Measurements from ENCODE around the gene COL27A1.

The COL27A1 gene

GRCh38 chr9:114207845-114208244 is 52.5 kb downstream of the COL27A1 start:
- DNase-seq: no peak

- DNase-seq: no peak
Measured at GRCh38 chr9:114209151-114209550, 53.8 kb downstream of the COL27A1 start.

- DNase-seq: no peak
Measured at GRCh38 chr9:114210136-114210535, 54.8 kb downstream of the COL27A1 start.

GRCh38 chr9:114210691-114211276 is 55.4 kb downstream of the COL27A1 start:
- no peak for DNase-seq

GRCh38 chr9:114212826-114213225 is 57.5 kb downstream of the COL27A1 start:
- no peak for DNase-seq

GRCh38 chr9:114213566-114213965 is 58.2 kb downstream of the COL27A1 start:
- no peak for DNase-seq

GRCh38 chr9:114214181-114214580 is 58.8 kb downstream of the COL27A1 start:
- peak; percentile 80 for DNase-seq

- no peak for DNase-seq
Measured at GRCh38 chr9:114214686-114215414, 59.5 kb downstream of the COL27A1 start.

- peak; percentile 87 for DNase-seq
Measured at GRCh38 chr9:114216081-114216480, 60.7 kb downstream of the COL27A1 start.

- DNase-seq: no peak
Measured at GRCh38 chr9:114216976-114217375, 61.6 kb downstream of the COL27A1 start.

- DNase-seq: no peak
Measured at GRCh38 chr9:114218264-114219120, 63.2 kb downstream of the COL27A1 start.

GRCh38 chr9:114220061-114220541 is 64.8 kb downstream of the COL27A1 start:
- DNase-seq: no peak

GRCh38 chr9:114221706-114222465 is 66.5 kb downstream of the COL27A1 start:
- DNase-seq: no peak

- DNase-seq: no peak
Measured at GRCh38 chr9:114223564-114224246, 68.4 kb downstream of the COL27A1 start.

- DNase-seq: no peak
Measured at GRCh38 chr9:114224247-114224610, 68.9 kb downstream of the COL27A1 start.

- DNase-seq: peak; percentile 69
Measured at GRCh38 chr9:114225561-114226212, 70.3 kb downstream of the COL27A1 start.

- no peak for DNase-seq
Measured at GRCh38 chr9:114226246-114227055, 71.1 kb downstream of the COL27A1 start.

GRCh38 chr9:114227288-114228015 is 72.1 kb downstream of the COL27A1 start:
- DNase-seq: no peak

GRCh38 chr9:114228016-114228808 is 72.9 kb downstream of the COL27A1 start:
- DNase-seq: no peak

Measured in femur (tissue), 1 donor.